ENCODE data around the gene KRTAP4-4. TPM values are rescaled to one million over a fixed set of nuclear protein-coding genes. Genes with fewer than 3 reads are reported as not detected.
"Not testable (repeated sequence)": the region's sequence is repeated elsewhere in the genome, so short reads cannot be mapped to it uniquely, and the experiment has no call there.

The KRTAP4-4 gene
- total and polyA plus RNA-seq, 7 donors: not detected

GRCh38 chr17:41150026-41150425 lies 10.5 kb downstream of the KRTAP4-4 start:
- DNase-seq: no peak
- WGBS, 2 donors: 84 to 92% methylated on average over 4 of the region's 4 CpGs
- TF ChIP-seq EP300 (IDR thresholded peaks at IDR 0.05) (no peak), POLR2AphosphoS5 (IDR thresholded peaks at IDR 0.05) (no peak), POLR2A (IDR thresholded peaks at IDR 0.05) (no peak)
- TF ChIP-seq, protein P1, sequence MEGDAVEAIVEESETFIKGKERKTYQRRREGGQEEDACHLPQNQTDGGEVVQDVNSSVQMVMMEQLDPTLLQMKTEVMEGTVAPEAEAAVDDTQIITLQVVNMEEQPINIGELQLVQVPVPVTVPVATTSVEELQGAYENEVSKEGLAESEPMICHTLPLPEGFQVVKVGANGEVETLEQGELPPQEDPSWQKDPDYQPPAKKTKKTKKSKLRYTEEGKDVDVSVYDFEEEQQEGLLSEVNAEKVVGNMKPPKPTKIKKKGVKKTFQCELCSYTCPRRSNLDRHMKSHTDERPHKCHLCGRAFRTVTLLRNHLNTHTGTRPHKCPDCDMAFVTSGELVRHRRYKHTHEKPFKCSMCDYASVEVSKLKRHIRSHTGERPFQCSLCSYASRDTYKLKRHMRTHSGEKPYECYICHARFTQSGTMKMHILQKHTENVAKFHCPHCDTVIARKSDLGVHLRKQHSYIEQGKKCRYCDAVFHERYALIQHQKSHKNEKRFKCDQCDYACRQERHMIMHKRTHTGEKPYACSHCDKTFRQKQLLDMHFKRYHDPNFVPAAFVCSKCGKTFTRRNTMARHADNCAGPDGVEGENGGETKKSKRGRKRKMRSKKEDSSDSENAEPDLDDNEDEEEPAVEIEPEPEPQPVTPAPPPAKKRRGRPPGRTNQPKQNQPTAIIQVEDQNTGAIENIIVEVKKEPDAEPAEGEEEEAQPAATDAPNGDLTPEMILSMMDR (IDR thresholded peaks at IDR 0.05): no peak
- Histone ChIP-seq H3K9me3 (no peaks in the 10 kb centered on the region), H3K36me3 (no peaks in the 10 kb centered on the region), H3K4me3 (no peak overlapping the region), H3K4me1 (no peaks in the 10 kb centered on the region), H3K27ac (no peak overlapping the region), H3K27me3 (no peaks in the 10 kb centered on the region)
- intact Hi-C loops (cut with DNase I): no loop called here

GRCh38 chr17:41149652-41149985 lies 10.9 kb downstream of the KRTAP4-4 start, which contains the start of gene KRTAP4-5:
Gene KRTAP4-5, minus strand, starts transcription at chr17:41149825. Its CDS starts 58 bp downstream, at chr17:41149767.
- H3K27me3 ChIP-seq: no peaks in the 10 kb centered on the region
- H3K4me1 ChIP-seq: no peaks in the 10 kb centered on the region
- TF ChIP-seq POLR2A (IDR thresholded peaks at IDR 0.05) (no peak), POLR2AphosphoS5 (IDR thresholded peaks at IDR 0.05) (no peak), EP300 (IDR thresholded peaks at IDR 0.05) (no peak)
- TF ChIP-seq, protein P1 (IDR thresholded peaks at IDR 0.05): no peak
- no peaks in the 10 kb centered on the region for H3K9me3 ChIP-seq
- no peak for DNase-seq
- 61 to 65% methylated on average over 2 of the region's 2 CpGs for WGBS, 2 donors
- intact Hi-C loops (cut with DNase I): no loop called here
- no peak within 1 kb of the TSS for H3K4me3 ChIP-seq
- no peak within 1 kb of the TSS for H3K27ac ChIP-seq
- no peaks in the 10 kb centered on the region for H3K36me3 ChIP-seq

- H3K36me3 ChIP-seq; H3K9me3 ChIP-seq; H3K27ac ChIP-seq; intact Hi-C loops (cut with DNase I); DNase-seq; H3K4me3 ChIP-seq; H3K27me3 ChIP-seq; H3K4me1 ChIP-seq: not testable (repeated sequence)
- 86 to 90% methylated on average over 10 of the region's 10 CpGs for WGBS, 2 donors
Observed at GRCh38 chr17:41148971-41149651, 11.4 kb downstream of the KRTAP4-4 start.

DNA sequence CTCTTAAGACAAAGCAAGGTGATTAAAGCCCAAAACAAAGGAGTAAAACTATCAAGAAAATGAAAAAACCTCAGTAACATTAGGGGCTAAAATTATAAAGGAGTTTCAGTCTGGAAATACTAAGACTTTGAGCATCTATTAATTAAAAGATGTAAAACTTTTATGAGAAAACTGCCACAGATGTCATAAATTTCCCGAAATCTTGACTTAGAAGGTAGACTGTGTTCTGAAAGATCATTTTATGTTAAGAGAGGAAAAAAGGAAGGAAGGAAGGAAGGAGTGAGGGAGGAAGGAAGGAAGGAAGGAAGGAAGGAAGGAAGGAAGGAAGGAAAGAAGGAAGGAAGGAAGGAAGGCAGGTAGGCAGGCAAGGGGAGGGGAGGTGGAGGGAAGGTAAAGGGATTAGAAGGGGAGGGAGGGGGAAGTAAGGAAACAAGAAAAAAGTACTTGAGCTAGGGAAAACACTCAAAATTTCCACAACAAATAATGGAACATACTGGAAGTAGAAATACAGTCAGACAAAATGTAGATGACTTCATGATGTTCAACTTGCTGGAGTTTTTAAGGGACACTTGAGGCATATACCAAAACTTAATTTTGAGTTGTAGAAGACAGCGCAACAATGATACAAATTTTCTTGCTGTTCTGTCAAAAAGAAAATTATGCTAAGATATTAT lies 12.9 kb downstream of the KRTAP4-4 start:
- intact Hi-C loops (cut with DNase I): no loop called here
- H3K4me3 ChIP-seq: no peak overlapping the region
- WGBS, 2 donors: 90 to 95% methylated on average over 2 of the region's 2 CpGs
- H3K36me3 ChIP-seq: no peaks in the 10 kb centered on the region
- no peaks in the 10 kb centered on the region for H3K4me1 ChIP-seq
- TF ChIP-seq EP300 (IDR thresholded peaks at IDR 0.05): no peak
- TF ChIP-seq, protein P1 (IDR thresholded peaks at IDR 0.05): no peak
- no peak for TF ChIP-seq POLR2AphosphoS5 (IDR thresholded peaks at IDR 0.05)
- no peak for TF ChIP-seq POLR2A (IDR thresholded peaks at IDR 0.05)
- no peak for DNase-seq
- no peaks in the 10 kb centered on the region for H3K27me3 ChIP-seq
- H3K9me3 ChIP-seq: peaks cover 0 to 8% (median 3%) of the 10 kb centered on the region in 4 donors
- H3K27ac ChIP-seq: no peak overlapping the region

DNA sequence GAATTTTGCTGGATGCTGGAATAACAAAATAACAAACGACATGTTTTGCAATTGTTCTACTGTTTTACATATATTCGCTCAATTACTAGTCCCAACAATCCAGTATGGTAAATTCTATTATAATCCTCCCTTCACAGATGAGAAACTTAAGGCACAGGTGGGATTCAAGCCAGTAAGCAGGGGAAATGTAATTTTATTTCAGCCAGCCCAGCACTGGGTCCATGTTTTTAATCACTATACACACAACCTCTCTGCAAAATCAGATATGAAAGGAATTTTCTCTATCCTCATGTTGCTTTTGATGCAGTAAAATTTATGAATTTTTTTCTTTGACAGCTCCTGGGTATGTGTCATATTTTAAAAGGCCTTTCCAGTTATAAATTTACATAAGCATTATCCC lies 15.3 kb downstream of the KRTAP4-4 start:
- TF ChIP-seq EP300 (IDR thresholded peaks at IDR 0.05): no peak
- TF ChIP-seq POLR2AphosphoS5 (IDR thresholded peaks at IDR 0.05): no peak
- no peak for TF ChIP-seq POLR2A (IDR thresholded peaks at IDR 0.05)
- TF ChIP-seq, protein P1 (IDR thresholded peaks at IDR 0.05): no peak
- WGBS, 2 donors: 92 to 93% methylated on average over 2 of the region's 2 CpGs
- H3K9me3 ChIP-seq: peaks cover 0 to 11% (median 3%) of the 10 kb centered on the region in 4 donors
- no peaks in the 10 kb centered on the region for H3K36me3 ChIP-seq
- H3K4me1 ChIP-seq: no peaks in the 10 kb centered on the region
- H3K27ac ChIP-seq: no peak overlapping the region
- DNase-seq: no peak
- intact Hi-C loops (cut with DNase I): no loop called here
- no peaks in the 10 kb centered on the region for H3K27me3 ChIP-seq
- no peak overlapping the region for H3K4me3 ChIP-seq
